ENCODE results near the gene CD101. TPM values are rescaled to one million over a fixed set of nuclear protein-coding genes. Genes with fewer than 3 reads are reported as not detected.

Gene CD101
- total RNA-seq, 1 experiment from 2014 or later = 0.37 TPM

- BruUV-seq (replicated peaks) = no TSS peak
- Mint-ChIP-seq H3K4me3 (ENCODE audit: unreplicated experiment) (no peak overlapping the region), H3K4me1 (ENCODE audit: insufficient read depth, unreplicated experiment) (no peaks in the 10 kb centered on the region), H3K36me3 (ENCODE audit: insufficient read depth, unreplicated experiment) (peaks cover 20% of the 10 kb centered on the region), H3K27me3 (ENCODE audit: insufficient read depth, unreplicated experiment) (no peaks in the 10 kb centered on the region), H3K9me3 (ENCODE audit: unreplicated experiment) (no peaks in the 10 kb centered on the region), H3K27ac (ENCODE audit: low read depth, unreplicated experiment) (no peak overlapping the region)
- intact Hi-C loops (cut with micrococcal nuclease) = no loop called here
- ChIA-PET POLR2A (interaction anchor here (1.0 kb wide), 1 partner anchor 37 kb away, joined by 4 read pairs; no protein-coding TSS in a partner anchor), CTCF (interaction anchor here (0.6 kb wide), 2 partner anchors 45 to 1434 kb away, joined by 3 to 4 read pairs; no protein-coding TSS in a partner anchor)
- TF ChIP-seq CTCF (IDR thresholded peaks at IDR 0.05; ENCODE audit: unreplicated experiment) = no peak
- no peak for DNase-seq (ENCODE audit: unreplicated experiment)
Observed at GRCh38 chr1:116961606-116962005, 40.0 kb upstream of the CD101 start.

GRCh38 chr1:116962987-116963639, 38.4 kb upstream of the CD101 start:
- no peaks in the 10 kb centered on the region for H3K4me1 Mint-ChIP-seq (ENCODE audit: insufficient read depth, unreplicated experiment)
- no peaks in the 10 kb centered on the region for H3K27me3 Mint-ChIP-seq (ENCODE audit: insufficient read depth, unreplicated experiment)
- DNase-seq (ENCODE audit: unreplicated experiment) = no peak
- no peak overlapping the region for H3K27ac Mint-ChIP-seq (ENCODE audit: low read depth, unreplicated experiment)
- no peak overlapping the region for H3K4me3 Mint-ChIP-seq (ENCODE audit: unreplicated experiment)
- intact Hi-C loops (cut with micrococcal nuclease) = no loop called here
- no peak for TF ChIP-seq CTCF (IDR thresholded peaks at IDR 0.05; ENCODE audit: unreplicated experiment)
- CTCF ChIA-PET = no interaction called here
- POLR2A ChIA-PET = interaction anchor here (1.5 kb wide), 1 partner anchor 10 kb away, joined by 3 read pairs; no protein-coding TSS in a partner anchor
- no peaks in the 10 kb centered on the region for H3K9me3 Mint-ChIP-seq (ENCODE audit: unreplicated experiment)
- no TSS peak for BruUV-seq (replicated peaks)
- H3K36me3 Mint-ChIP-seq (ENCODE audit: insufficient read depth, unreplicated experiment) = peaks cover 27% of the 10 kb centered on the region

- Mint-ChIP-seq H3K4me1 (ENCODE audit: insufficient read depth, unreplicated experiment) (no peaks in the 10 kb centered on the region), H3K4me3 (ENCODE audit: unreplicated experiment) (no peak overlapping the region), H3K27me3 (ENCODE audit: insufficient read depth, unreplicated experiment) (no peaks in the 10 kb centered on the region), H3K27ac (ENCODE audit: low read depth, unreplicated experiment) (no peak overlapping the region), H3K9me3 (ENCODE audit: unreplicated experiment) (no peaks in the 10 kb centered on the region), H3K36me3 (ENCODE audit: insufficient read depth, unreplicated experiment) (peaks cover 25% of the 10 kb centered on the region)
- POLR2A ChIA-PET = no interaction called here
- intact Hi-C loops (cut with micrococcal nuclease) = no loop called here
- no peak for TF ChIP-seq CTCF (IDR thresholded peaks at IDR 0.05; ENCODE audit: unreplicated experiment)
- no TSS peak for BruUV-seq (replicated peaks)
- CTCF ChIA-PET = no interaction called here
- no peak for DNase-seq (ENCODE audit: unreplicated experiment)
Observed at GRCh38 chr1:116966791-116967190, 34.8 kb upstream of the CD101 start.

GRCh38 chr1:116968724-116969123, 32.8 kb upstream of the CD101 start:
- H3K4me3 Mint-ChIP-seq (ENCODE audit: unreplicated experiment) = no peak overlapping the region
- H3K36me3 Mint-ChIP-seq (ENCODE audit: insufficient read depth, unreplicated experiment) = peaks cover 25% of the 10 kb centered on the region
- peaks cover 7% of the 10 kb centered on the region for H3K4me1 Mint-ChIP-seq (ENCODE audit: insufficient read depth, unreplicated experiment)
- no peaks in the 10 kb centered on the region for H3K27me3 Mint-ChIP-seq (ENCODE audit: insufficient read depth, unreplicated experiment)
- ChIA-PET CTCF (interaction anchor here (1.2 kb wide), 1 partner anchor 77 kb away, joined by 3 read pairs; no protein-coding TSS in a partner anchor), POLR2A (no interaction called here)
- no TSS peak for BruUV-seq (replicated peaks)
- peak overlapping the region; percentile 42 for H3K27ac Mint-ChIP-seq (ENCODE audit: low read depth, unreplicated experiment)
- H3K9me3 Mint-ChIP-seq (ENCODE audit: unreplicated experiment) = no peaks in the 10 kb centered on the region
- TF ChIP-seq CTCF (IDR thresholded peaks at IDR 0.05; ENCODE audit: unreplicated experiment) = no peak
- DNase-seq (ENCODE audit: unreplicated experiment) = no peak
- intact Hi-C loops (cut with micrococcal nuclease) = no loop called here

Measured in MCF 10A (cell line).